ENCODE measurements around the gene RBPMS2. TPM values are rescaled to one million over a fixed set of nuclear protein-coding genes. Genes with fewer than 3 reads are reported as not detected.

The RBPMS2 gene
- total and polyA plus RNA-seq, 2 of the 8 experiments (the other 6 are each of a cell fraction or from before 2014, with no cell fraction given) = 55.8 to 238 TPM

- Histone ChIP-seq H3K56ac (replicated peaks; ENCODE audit: insufficient read length, low read depth, low read length) (no peak overlapping the region), H3K79me1 (ENCODE audit: low read depth, low read length) (peaks cover 8% of the 10 kb centered on the region), H3K4me3 (ENCODE audit: extremely low read depth in 1 of 4, insufficient read depth in 2 of 4, low read depth in 3 of 4, low read length in 4 of 4) (no peak overlapping the region), H3K27ac (ENCODE audit: low read depth, low read length) (no peak overlapping the region), H3K9me3 (ENCODE audit: insufficient read depth in 2 of 2, low read depth in 1 of 2, low read length in 1 of 2) (no peaks in the 10 kb centered on the region), H3K18ac (ENCODE audit: extremely low read depth, low read length) (no peak overlapping the region), H2BK20ac (ENCODE audit: low read length) (no peak overlapping the region), H3K4me2 (ENCODE audit: insufficient read depth in 1 of 2, low read depth in 2 of 2, low read length in 2 of 2) (no peak overlapping the region), H3K79me2 (ENCODE audit: control insufficient read depth in 1 of 2, insufficient read depth in 2 of 2, low read length in 2 of 2) (peaks cover 0 to 25% of the 10 kb centered on the region in 2 experiments; a peak in 2 of 4 replicates), H3K23ac (ENCODE audit: insufficient read length) (no peak overlapping the region), H3K4me1 (replicated peaks in 1 of 4; ENCODE audit: control insufficient read depth in 3 of 4, insufficient read depth in 4 of 4, low read length in 3 of 4) (peaks cover 0 to 2% (median 0%) of the 10 kb centered on the region in 4 experiments; a peak in 2 of 7 replicates), H4K8ac (ENCODE audit: extremely low read depth, insufficient read depth, low read length) (no peak overlapping the region), H3K23me2 (ENCODE audit: low read depth, low read length) (no peaks in the 10 kb centered on the region), H4K20me1 (replicated peaks in 1 of 2; ENCODE audit: control insufficient read depth in 1 of 2, insufficient read depth in 2 of 2, low read length in 2 of 2) (peaks cover 6 to 8% of the 10 kb centered on the region in 2 experiments), H4K5ac (ENCODE audit: insufficient read length, low read depth, low read length) (no peak overlapping the region), H3K4ac (replicated peaks; ENCODE audit: insufficient read length, low read depth, low read length) (no peak overlapping the region), H2BK12ac (ENCODE audit: low read depth, low read length) (no peak overlapping the region), H2BK5ac (ENCODE audit: low read depth, low read length) (no peak overlapping the region), H3K14ac (ENCODE audit: insufficient read length) (no peak overlapping the region), H2BK15ac (ENCODE audit: low read length) (no peak overlapping the region), H3K27me3 (replicated peaks in 1 of 4; ENCODE audit: control insufficient read depth in 3 of 4, extremely low read depth in 1 of 4, insufficient read depth in 3 of 4, low read length in 3 of 4) (no peaks in the 10 kb centered on the region), H3K36me3 (ENCODE audit: control insufficient read depth in 2 of 4, insufficient read depth in 4 of 4, low read length in 3 of 4) (peaks cover 2 to 53% (median 22%) of the 10 kb centered on the region in 4 experiments; a peak in 7 of 8 replicates), H4K91ac (replicated peaks; ENCODE audit: insufficient read length, low read length) (no peak overlapping the region), H2AFZ (ENCODE audit: low read length) (no peak overlapping the region), H3K9ac (replicated peaks in 1 of 4; ENCODE audit: extremely low read depth in 1 of 4, low read depth in 3 of 4, low read length in 3 of 4) (no peak overlapping the region), H2AK5ac (ENCODE audit: low read depth, low read length) (no peak overlapping the region), H2BK120ac (replicated peaks; ENCODE audit: low read depth, low read length) (no peak overlapping the region)
- ChIA-PET CTCF (ENCODE audit: partially characterized antibody) (interaction anchor here (0.9 to 46.3 kb wide), 4 partner anchors 7 to 72 kb away, joined by 3 to 883 read pairs (median 170); no protein-coding TSS in a partner anchor), POLR2A (ENCODE audit: partially characterized antibody) (interaction anchor here (1.2 to 59.2 kb wide), 4 partner anchors 23 to 69 kb away, joined by 3 to 1192 read pairs (median 80); no protein-coding TSS in a partner anchor)
- TF ChIP-seq HDAC2 (IDR thresholded peaks at IDR 0.05; ENCODE audit: borderline replicate concordance in 1 of 2, low read depth in 2 of 2, low read length in 2 of 2) (no peak), EP300 (IDR thresholded peaks at IDR 0.05; ENCODE audit: borderline replicate concordance in 1 of 2, low read depth in 2 of 2, low read length in 2 of 2) (no peak), CEBPB (IDR thresholded peaks at IDR 0.05; ENCODE audit: low read depth, low read length) (no peak), RAD21 (IDR thresholded peaks at IDR 0.05 in 1 of 2, conservative IDR thresholded peaks at IDR 0.05 in 1 of 2; ENCODE audit: low read depth in 2 of 2, low read length in 2 of 2) (no peak), KDM5A (IDR thresholded peaks at IDR 0.05; ENCODE audit: low read length) (no peak), ZNF274 (IDR thresholded peaks at IDR 0.05; ENCODE audit: borderline replicate concordance, extremely low read depth, low read length) (no peak), SIN3A (conservative IDR thresholded peaks at IDR 0.05 in 1 of 2, IDR thresholded peaks at IDR 0.05 in 1 of 2; ENCODE audit: low read depth in 1 of 2, low read length in 2 of 2) (no peak), RBBP5 (IDR thresholded peaks at IDR 0.05; ENCODE audit: borderline replicate concordance, low read depth, low read length) (no peak)
- no peak for DNase-seq (ENCODE audit: low read depth in 1 of 2, low spot score in 2 of 2)
- 92% methylated on average over 9 of the region's 9 CpGs; no CpG with 5 or more reads in 1 of the 2 experiments for WGBS, 2 experiments (ENCODE audit: extremely low coverage in 1 of 2, insufficient coverage in 1 of 2, insufficient read length in 1 of 2, insufficient replicate concordance in 2 of 2, low coverage in 1 of 2, low lambda C conversion rate in 2 of 2, missing lambda C conversion rate in 1 of 2)
- no peak for FAIRE-seq
Measured at GRCh38 chr15:64739577-64740143, 35.7 kb downstream of the RBPMS2 start.

All from H1 (cell line).